ENCODE data around the gene MAP3K13.

DNA sequence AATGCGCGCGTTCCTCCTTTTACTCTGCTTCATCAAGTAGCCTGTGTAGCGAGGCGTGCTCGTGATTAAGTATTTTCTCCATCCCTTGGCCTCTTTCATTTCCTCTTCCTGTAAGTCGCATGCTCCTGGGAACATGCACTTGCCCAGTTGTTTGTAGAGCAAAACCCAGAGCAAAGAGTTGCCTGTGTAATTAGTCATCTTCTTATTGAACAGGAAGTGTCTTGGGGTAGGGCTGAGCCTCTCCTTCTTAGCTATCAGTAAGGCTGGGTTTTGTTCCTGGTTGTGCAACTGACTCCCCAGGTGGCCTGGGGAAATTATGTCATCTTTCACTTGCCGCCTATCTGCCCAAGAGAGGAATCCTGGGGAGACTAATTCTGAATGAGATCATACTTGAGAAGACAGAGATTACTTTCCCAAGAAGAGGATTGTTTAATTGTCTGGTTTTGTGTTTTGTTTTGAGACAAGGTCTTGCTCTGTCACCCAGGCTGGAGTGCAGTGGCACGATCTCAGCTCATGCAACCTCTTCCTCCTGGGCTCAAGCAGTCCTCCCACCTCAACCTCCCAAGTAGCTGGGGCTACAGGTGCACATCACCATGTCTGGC, 174.5 kb downstream of the MAP3K13 start:
- no peak for TF ChIP-seq CTCF (IDR thresholded peaks at IDR 0.05)
- TF ChIP-seq POLR2A (IDR thresholded peaks at IDR 0.05), result no peak
